GM23338 (cell line): ENCODE results near the gene TBPL1.

ENCODE experiments used
- CREB1 ChIP-seq: fragments of 250-450 bp; sonication (Bioruptor Pico); IDR thresholded peaks from 2 replicates; pipeline ENCODE4 v1.5.0; 2020; ENCODE audit warnings: low read depth, mild to moderate bottlenecking, moderate library complexity
- EZH2 ChIP-seq: fragments of 200-600 bp; sonication (generic); IDR thresholded peaks from one replicate; pipeline ENCODE4 v1.8.0; 2017; ENCODE audit warnings: antibody characterized with exemption, mild to moderate bottlenecking, low read depth; ENCODE audit not compliant: unreplicated experiment
- EZH2phosphoT487 ChIP-seq: fragments of 200-600 bp; sonication (generic); IDR thresholded peaks from one replicate; pipeline ENCODE4 v1.8.1; 2018; ENCODE audit warnings: antibody characterized with exemption; ENCODE audit not compliant: unreplicated experiment
- JUNB ChIP-seq: IDR thresholded peaks from one replicate; pipeline ENCODE4 v1.6.1; 2016; ENCODE audit warnings: antibody characterized with exemption; ENCODE audit not compliant: unreplicated experiment
- POLR2AphosphoS5 ChIP-seq: IDR thresholded peaks from 2 replicates; pipeline ENCODE4 v1.6.1; 2016; ENCODE audit warnings: antibody characterized with exemption, low read depth
- STAT1 ChIP-seq: IDR thresholded peaks from one replicate; pipeline ENCODE4 v1.6.1; 2016; ENCODE audit warnings: antibody characterized with exemption; ENCODE audit not compliant: unreplicated experiment
- ZNF331 ChIP-seq: fragments of 250-450 bp; sonication (Bioruptor Pico); IDR thresholded peaks from 2 replicates; pipeline ENCODE4 v1.5.0; 2020; ENCODE audit warnings: low read depth, mild to moderate bottlenecking, moderate library complexity
- TF ChIP-seq, protein P1 (sequence below), 2 experiments: fragments of 200-600 bp in 1 of 2; sonication (generic) in 1 of 2; conservative IDR thresholded peaks; 2 replicates each; pipeline versions ENCODE4 v1.5.1 to v1.6.1; 2016 to 2017; ENCODE audit warnings: antibody characterized with exemption in 2 of 2, low read depth in 2 of 2, mild to moderate bottlenecking in 2 of 2, moderate library complexity in 1 of 2
- TF ChIP-seq, protein P2 (sequence below): IDR thresholded peaks from one replicate; pipeline ENCODE4 v1.6.1; 2018; ENCODE audit warnings: antibody characterized with exemption; ENCODE audit not compliant: unreplicated experiment

DNA sequence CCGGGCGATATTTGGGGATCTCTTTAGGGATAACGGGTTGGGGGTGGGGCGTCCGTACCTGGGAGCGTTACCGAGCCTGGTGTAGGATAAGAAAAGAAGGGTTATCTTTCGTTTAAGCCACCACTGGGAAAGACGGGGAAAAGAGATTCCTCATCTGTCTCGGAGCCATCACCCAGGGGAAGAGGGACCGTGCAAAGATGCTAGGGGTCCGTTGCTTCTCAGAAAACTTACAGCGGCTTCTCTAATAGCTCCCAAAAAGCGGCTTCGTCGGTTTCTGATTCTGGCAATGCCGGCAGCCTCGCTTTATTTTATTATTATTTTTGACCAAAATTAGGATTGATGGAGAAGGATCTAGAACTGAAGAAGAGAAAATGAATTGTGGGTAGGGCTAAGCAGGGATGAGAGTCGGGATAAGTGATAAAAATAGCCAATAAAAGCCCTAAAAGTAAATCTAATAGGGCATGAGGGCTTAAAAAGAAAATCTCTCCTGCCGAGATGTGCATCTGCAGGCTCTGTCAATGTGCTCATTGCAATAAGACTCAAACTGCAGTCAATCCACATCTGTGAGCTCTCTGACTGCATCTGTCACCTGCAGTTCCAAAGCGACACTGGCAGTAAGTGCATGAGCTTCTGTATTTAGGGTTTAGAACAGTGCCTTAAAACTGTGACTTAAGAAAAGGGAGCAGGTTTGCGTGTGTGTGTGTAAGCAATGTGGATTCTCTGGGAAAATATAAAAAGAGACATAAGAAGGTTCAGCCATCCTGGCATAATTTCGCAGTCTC lies 801 bp downstream of the TBPL1 start:
- TF ChIP-seq, protein P1, sequence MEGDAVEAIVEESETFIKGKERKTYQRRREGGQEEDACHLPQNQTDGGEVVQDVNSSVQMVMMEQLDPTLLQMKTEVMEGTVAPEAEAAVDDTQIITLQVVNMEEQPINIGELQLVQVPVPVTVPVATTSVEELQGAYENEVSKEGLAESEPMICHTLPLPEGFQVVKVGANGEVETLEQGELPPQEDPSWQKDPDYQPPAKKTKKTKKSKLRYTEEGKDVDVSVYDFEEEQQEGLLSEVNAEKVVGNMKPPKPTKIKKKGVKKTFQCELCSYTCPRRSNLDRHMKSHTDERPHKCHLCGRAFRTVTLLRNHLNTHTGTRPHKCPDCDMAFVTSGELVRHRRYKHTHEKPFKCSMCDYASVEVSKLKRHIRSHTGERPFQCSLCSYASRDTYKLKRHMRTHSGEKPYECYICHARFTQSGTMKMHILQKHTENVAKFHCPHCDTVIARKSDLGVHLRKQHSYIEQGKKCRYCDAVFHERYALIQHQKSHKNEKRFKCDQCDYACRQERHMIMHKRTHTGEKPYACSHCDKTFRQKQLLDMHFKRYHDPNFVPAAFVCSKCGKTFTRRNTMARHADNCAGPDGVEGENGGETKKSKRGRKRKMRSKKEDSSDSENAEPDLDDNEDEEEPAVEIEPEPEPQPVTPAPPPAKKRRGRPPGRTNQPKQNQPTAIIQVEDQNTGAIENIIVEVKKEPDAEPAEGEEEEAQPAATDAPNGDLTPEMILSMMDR (conservative IDR thresholded peaks at IDR 0.05; ENCODE audit: low read depth in 2 of 2), result no peak
- no peak for TF ChIP-seq ZNF331 (CRISPR knock-in tag)
- TF ChIP-seq EZH2, result no peak
- no peak for TF ChIP-seq POLR2AphosphoS5
- no peak for TF ChIP-seq EZH2phosphoT487
- no peak for TF ChIP-seq CREB1 (CRISPR knock-in tag)
- TF ChIP-seq, protein P2, sequence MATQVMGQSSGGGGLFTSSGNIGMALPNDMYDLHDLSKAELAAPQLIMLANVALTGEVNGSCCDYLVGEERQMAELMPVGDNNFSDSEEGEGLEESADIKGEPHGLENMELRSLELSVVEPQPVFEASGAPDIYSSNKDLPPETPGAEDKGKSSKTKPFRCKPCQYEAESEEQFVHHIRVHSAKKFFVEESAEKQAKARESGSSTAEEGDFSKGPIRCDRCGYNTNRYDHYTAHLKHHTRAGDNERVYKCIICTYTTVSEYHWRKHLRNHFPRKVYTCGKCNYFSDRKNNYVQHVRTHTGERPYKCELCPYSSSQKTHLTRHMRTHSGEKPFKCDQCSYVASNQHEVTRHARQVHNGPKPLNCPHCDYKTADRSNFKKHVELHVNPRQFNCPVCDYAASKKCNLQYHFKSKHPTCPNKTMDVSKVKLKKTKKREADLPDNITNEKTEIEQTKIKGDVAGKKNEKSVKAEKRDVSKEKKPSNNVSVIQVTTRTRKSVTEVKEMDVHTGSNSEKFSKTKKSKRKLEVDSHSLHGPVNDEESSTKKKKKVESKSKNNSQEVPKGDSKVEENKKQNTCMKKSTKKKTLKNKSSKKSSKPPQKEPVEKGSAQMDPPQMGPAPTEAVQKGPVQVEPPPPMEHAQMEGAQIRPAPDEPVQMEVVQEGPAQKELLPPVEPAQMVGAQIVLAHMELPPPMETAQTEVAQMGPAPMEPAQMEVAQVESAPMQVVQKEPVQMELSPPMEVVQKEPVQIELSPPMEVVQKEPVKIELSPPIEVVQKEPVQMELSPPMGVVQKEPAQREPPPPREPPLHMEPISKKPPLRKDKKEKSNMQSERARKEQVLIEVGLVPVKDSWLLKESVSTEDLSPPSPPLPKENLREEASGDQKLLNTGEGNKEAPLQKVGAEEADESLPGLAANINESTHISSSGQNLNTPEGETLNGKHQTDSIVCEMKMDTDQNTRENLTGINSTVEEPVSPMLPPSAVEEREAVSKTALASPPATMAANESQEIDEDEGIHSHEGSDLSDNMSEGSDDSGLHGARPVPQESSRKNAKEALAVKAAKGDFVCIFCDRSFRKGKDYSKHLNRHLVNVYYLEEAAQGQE, result no peak
- TF ChIP-seq JUNB, result no peak
- TF ChIP-seq STAT1, result no peak
